ENCODE data around the gene COMMD8. TPM values are rescaled to one million over a fixed set of nuclear protein-coding genes. Genes with fewer than 3 reads are reported as not detected.

The COMMD8 gene
- total and polyA plus RNA-seq, 4 donors = 3.6 to 17.5 (median 9.0) TPM

- WGBS = 92% methylated on average over 4 of the region's 4 CpGs
- H3K27me3 ChIP-seq (ENCODE audit: control insufficient read depth in 4 of 4, insufficient read depth in 4 of 4, low read length in 3 of 4) = no peaks in the 10 kb centered on the region
- no peaks in the 10 kb centered on the region for H3K9me3 ChIP-seq (ENCODE audit: control insufficient read depth in 4 of 4, low read length in 3 of 4)
- H3K4me1 ChIP-seq (ENCODE audit: control insufficient read depth in 4 of 4, insufficient read depth in 4 of 4, low read length in 3 of 4) = no peaks in the 10 kb centered on the region
- no peak overlapping the region for H3K4me3 ChIP-seq (ENCODE audit: low read depth in 1 of 3, low read length in 3 of 3)
- TF ChIP-seq GABPA (IDR thresholded peaks at IDR 0.05 in 1 of 2, conservative IDR thresholded peaks at IDR 0.05 in 1 of 2) (no peak), NR2F2 (IDR thresholded peaks at IDR 0.05) (no peak), MAX (IDR thresholded peaks at IDR 0.05) (no peak), SP1 (IDR thresholded peaks at IDR 0.05) (no peak), YY1 (IDR thresholded peaks at IDR 0.05) (no peak), RXRA (IDR thresholded peaks at IDR 0.05) (no peak), EGR1 (IDR thresholded peaks at IDR 0.05; ENCODE audit: low read depth in 2 of 2) (no peak), FOXA2 (IDR thresholded peaks at IDR 0.05) (no peak), RAD21 (IDR thresholded peaks at IDR 0.05) (no peak), HNF4G (IDR thresholded peaks at IDR 0.05) (no peak), TAF1 (conservative IDR thresholded peaks at IDR 0.05) (no peak), CTCF (IDR thresholded peaks at IDR 0.05; ENCODE audit: low read depth, low read length, missing input control) (no peak)
- TF ChIP-seq, protein P1, sequence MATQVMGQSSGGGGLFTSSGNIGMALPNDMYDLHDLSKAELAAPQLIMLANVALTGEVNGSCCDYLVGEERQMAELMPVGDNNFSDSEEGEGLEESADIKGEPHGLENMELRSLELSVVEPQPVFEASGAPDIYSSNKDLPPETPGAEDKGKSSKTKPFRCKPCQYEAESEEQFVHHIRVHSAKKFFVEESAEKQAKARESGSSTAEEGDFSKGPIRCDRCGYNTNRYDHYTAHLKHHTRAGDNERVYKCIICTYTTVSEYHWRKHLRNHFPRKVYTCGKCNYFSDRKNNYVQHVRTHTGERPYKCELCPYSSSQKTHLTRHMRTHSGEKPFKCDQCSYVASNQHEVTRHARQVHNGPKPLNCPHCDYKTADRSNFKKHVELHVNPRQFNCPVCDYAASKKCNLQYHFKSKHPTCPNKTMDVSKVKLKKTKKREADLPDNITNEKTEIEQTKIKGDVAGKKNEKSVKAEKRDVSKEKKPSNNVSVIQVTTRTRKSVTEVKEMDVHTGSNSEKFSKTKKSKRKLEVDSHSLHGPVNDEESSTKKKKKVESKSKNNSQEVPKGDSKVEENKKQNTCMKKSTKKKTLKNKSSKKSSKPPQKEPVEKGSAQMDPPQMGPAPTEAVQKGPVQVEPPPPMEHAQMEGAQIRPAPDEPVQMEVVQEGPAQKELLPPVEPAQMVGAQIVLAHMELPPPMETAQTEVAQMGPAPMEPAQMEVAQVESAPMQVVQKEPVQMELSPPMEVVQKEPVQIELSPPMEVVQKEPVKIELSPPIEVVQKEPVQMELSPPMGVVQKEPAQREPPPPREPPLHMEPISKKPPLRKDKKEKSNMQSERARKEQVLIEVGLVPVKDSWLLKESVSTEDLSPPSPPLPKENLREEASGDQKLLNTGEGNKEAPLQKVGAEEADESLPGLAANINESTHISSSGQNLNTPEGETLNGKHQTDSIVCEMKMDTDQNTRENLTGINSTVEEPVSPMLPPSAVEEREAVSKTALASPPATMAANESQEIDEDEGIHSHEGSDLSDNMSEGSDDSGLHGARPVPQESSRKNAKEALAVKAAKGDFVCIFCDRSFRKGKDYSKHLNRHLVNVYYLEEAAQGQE (IDR thresholded peaks at IDR 0.05) = no peak
- TF ChIP-seq, protein P2, sequence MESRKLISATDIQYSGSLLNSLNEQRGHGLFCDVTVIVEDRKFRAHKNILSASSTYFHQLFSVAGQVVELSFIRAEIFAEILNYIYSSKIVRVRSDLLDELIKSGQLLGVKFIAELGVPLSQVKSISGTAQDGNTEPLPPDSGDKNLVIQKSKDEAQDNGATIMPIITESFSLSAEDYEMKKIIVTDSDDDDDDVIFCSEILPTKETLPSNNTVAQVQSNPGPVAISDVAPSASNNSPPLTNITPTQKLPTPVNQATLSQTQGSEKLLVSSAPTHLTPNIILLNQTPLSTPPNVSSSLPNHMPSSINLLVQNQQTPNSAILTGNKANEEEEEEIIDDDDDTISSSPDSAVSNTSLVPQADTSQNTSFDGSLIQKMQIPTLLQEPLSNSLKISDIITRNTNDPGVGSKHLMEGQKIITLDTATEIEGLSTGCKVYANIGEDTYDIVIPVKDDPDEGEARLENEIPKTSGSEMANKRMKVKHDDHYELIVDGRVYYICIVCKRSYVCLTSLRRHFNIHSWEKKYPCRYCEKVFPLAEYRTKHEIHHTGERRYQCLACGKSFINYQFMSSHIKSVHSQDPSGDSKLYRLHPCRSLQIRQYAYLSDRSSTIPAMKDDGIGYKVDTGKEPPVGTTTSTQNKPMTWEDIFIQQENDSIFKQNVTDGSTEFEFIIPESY (IDR thresholded peaks at IDR 0.05) = no peak
- TF ChIP-seq, protein P3, sequence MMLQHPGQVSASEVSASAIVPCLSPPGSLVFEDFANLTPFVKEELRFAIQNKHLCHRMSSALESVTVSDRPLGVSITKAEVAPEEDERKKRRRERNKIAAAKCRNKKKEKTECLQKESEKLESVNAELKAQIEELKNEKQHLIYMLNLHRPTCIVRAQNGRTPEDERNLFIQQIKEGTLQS (IDR thresholded peaks at IDR 0.05) = no peak
- H3K27ac ChIP-seq (ENCODE audit: low read depth in 1 of 2, low read length in 2 of 2) = no peak overlapping the region
- H3K36me3 ChIP-seq (ENCODE audit: control insufficient read depth in 4 of 4, insufficient read depth in 3 of 4, low read depth in 1 of 4, low read length in 3 of 4) = peaks cover 0 to 10% (median 8%) of the 10 kb centered on the region in 4 donors
- no peak for DNase-seq (ENCODE audit: low spot score)
- H3K9ac ChIP-seq (ENCODE audit: low read depth in 1 of 2, low read length in 2 of 2) = no peak overlapping the region
Measured at GRCh38 chr4:47451657-47452056, 11.8 kb downstream of the COMMD8 start.

DNA sequence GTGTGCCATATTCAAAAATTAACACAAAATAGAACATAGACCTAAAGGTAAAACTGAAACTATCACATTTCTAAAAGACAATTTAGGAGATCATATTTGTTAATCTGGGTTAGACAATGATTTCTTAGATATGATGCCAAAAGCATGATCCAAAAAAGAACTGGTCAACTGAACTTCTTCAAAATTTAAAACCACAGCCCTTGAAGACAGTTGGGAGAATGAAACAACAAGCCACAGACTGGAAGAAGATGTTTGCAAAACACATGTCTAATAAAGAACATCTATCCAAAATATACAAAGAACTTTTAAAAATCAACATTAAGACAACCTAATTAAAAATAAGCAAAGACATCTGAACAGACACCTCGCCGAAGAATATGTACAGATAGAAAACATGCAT lies 19.5 kb downstream of the COMMD8 start:
- Histone ChIP-seq H3K4me3 (ENCODE audit: low read depth in 1 of 3, low read length in 3 of 3) (no peak overlapping the region), H3K27ac (ENCODE audit: low read depth in 1 of 2, low read length in 2 of 2) (no peak overlapping the region), H3K9me3 (ENCODE audit: control insufficient read depth in 4 of 4, low read length in 3 of 4) (no peaks in the 10 kb centered on the region), H3K9ac (ENCODE audit: low read depth in 1 of 2, low read length in 2 of 2) (no peak overlapping the region), H3K27me3 (ENCODE audit: control insufficient read depth in 4 of 4, insufficient read depth in 4 of 4, low read length in 3 of 4) (no peaks in the 10 kb centered on the region), H3K4me1 (ENCODE audit: control insufficient read depth in 4 of 4, insufficient read depth in 4 of 4, low read length in 3 of 4) (no peaks in the 10 kb centered on the region), H3K36me3 (ENCODE audit: control insufficient read depth in 4 of 4, insufficient read depth in 3 of 4, low read depth in 1 of 4, low read length in 3 of 4) (no peaks in the 10 kb centered on the region)
- WGBS = 95% methylated on average over 2 of the region's 2 CpGs
- no peak for DNase-seq (ENCODE audit: low spot score)
- TF ChIP-seq HNF4G (IDR thresholded peaks at IDR 0.05) (no peak), FOXA1 (IDR thresholded peaks at IDR 0.05) (no peak), CTCF (IDR thresholded peaks at IDR 0.05; ENCODE audit: low read depth, low read length, missing input control) (no peak), NR2F2 (IDR thresholded peaks at IDR 0.05) (no peak), SP1 (IDR thresholded peaks at IDR 0.05) (no peak), HNF4A (conservative IDR thresholded peaks at IDR 0.05) (no peak), RXRA (IDR thresholded peaks at IDR 0.05) (no peak), RAD21 (IDR thresholded peaks at IDR 0.05) (no peak)

All from liver (tissue), 9 donors.